ENCODE data around the gene RUNX1.

DNA sequence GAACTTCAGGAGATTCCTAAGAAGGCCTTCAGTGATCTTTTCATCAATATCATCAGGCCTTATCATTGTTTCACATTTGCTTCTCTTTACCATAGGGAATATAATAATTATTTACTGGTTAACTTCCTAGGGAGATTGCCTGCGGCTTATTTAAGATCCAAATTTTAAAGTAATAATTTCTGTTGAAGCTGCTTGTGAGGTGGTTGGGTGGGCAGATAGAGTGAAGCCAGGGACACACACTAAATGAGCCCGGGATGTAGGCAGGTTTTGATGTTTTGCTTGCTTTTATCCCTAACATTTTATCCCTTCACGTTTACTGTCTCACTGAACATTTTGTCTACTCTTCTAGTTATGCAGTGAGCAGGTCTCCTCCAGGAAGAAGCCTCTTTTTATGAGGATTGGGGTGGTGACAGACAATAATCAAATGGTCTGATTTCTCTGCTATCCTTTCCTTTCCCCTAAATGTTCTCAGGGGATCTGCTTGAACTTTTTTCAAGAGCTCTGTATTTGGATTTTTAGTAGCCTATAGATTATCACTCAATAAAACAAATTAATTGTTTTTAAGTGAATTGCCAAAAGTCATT lies 164.7 kb downstream of the RUNX1 start:
- TF ChIP-seq, protein P1, sequence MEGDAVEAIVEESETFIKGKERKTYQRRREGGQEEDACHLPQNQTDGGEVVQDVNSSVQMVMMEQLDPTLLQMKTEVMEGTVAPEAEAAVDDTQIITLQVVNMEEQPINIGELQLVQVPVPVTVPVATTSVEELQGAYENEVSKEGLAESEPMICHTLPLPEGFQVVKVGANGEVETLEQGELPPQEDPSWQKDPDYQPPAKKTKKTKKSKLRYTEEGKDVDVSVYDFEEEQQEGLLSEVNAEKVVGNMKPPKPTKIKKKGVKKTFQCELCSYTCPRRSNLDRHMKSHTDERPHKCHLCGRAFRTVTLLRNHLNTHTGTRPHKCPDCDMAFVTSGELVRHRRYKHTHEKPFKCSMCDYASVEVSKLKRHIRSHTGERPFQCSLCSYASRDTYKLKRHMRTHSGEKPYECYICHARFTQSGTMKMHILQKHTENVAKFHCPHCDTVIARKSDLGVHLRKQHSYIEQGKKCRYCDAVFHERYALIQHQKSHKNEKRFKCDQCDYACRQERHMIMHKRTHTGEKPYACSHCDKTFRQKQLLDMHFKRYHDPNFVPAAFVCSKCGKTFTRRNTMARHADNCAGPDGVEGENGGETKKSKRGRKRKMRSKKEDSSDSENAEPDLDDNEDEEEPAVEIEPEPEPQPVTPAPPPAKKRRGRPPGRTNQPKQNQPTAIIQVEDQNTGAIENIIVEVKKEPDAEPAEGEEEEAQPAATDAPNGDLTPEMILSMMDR (IDR thresholded peaks at IDR 0.05 in 8 of 11, conservative IDR thresholded peaks at IDR 0.05 in 3 of 11): no peak
- no peak for TF ChIP-seq POLR2AphosphoS5 (IDR thresholded peaks at IDR 0.05)

Measured in spleen (tissue), 7 donors.